GM15510 (cell line): ENCODE data around the gene KAZN.

Experiments used
- POLR2A ChIP-seq: IDR thresholded peaks from 3 replicates; pipeline ENCODE4 v1.6.1; 2011; ENCODE audit warnings: borderline replicate concordance; ENCODE audit not compliant: insufficient read length; ENCODE audit errors: extremely low read depth

The KAZN gene

GRCh38 chr1:14740016-14740415 is 141.5 kb downstream of the KAZN start:
- no peak for TF ChIP-seq POLR2A

GRCh38 chr1:14741082-14741481 is 142.6 kb downstream of the KAZN start:
- TF ChIP-seq POLR2A = no peak

- no peak for TF ChIP-seq POLR2A
Observed at GRCh38 chr1:14741532-14741931, 143.0 kb downstream of the KAZN start.

GRCh38 chr1:14742181-14742980 is 143.9 kb downstream of the KAZN start:
- TF ChIP-seq POLR2A = no peak

- no peak for TF ChIP-seq POLR2A
Observed at GRCh38 chr1:14743368-14743767, 144.9 kb downstream of the KAZN start.

- no peak for TF ChIP-seq POLR2A
Observed at GRCh38 chr1:14745001-14745720, 146.7 kb downstream of the KAZN start.

GRCh38 chr1:14745789-14746188 is 147.3 kb downstream of the KAZN start:
- TF ChIP-seq POLR2A = no peak

GRCh38 chr1:14746393-14746792 is 147.9 kb downstream of the KAZN start:
- TF ChIP-seq POLR2A = no peak

GRCh38 chr1:14748151-14748550 is 149.7 kb downstream of the KAZN start:
- TF ChIP-seq POLR2A = no peak

- no peak for TF ChIP-seq POLR2A
Observed at GRCh38 chr1:14748977-14749376, 150.5 kb downstream of the KAZN start.

GRCh38 chr1:14750490-14750889 is 152.0 kb downstream of the KAZN start:
- TF ChIP-seq POLR2A = no peak

GRCh38 chr1:14755518-14756252 is 157.2 kb downstream of the KAZN start:
- no peak for TF ChIP-seq POLR2A

- no peak for TF ChIP-seq POLR2A
Observed at GRCh38 chr1:14756589-14757285, 158.3 kb downstream of the KAZN start.

GRCh38 chr1:14757286-14757625 is 158.8 kb downstream of the KAZN start:
- TF ChIP-seq POLR2A = no peak
